SK-N-MC (cell line): Measurements from ENCODE around the gene PIGO.
A peak's percentile ranks its signal among the peaks of the same experiment; 100 is the strongest.

Experiments
- EZH2 ChIP-seq: fragments of 200-600 bp; sonication (generic); IDR thresholded peaks from one replicate; pipeline ENCODE4 v1.6.1; 2017; ENCODE audit warnings: antibody characterized with exemption
- POLR2AphosphoS5 ChIP-seq: IDR thresholded peaks from 2 replicates; pipeline ENCODE4 v1.6.1; 2012; ENCODE audit warnings: mild to moderate bottlenecking, low read depth, low read length, borderline replicate concordance

DNA sequence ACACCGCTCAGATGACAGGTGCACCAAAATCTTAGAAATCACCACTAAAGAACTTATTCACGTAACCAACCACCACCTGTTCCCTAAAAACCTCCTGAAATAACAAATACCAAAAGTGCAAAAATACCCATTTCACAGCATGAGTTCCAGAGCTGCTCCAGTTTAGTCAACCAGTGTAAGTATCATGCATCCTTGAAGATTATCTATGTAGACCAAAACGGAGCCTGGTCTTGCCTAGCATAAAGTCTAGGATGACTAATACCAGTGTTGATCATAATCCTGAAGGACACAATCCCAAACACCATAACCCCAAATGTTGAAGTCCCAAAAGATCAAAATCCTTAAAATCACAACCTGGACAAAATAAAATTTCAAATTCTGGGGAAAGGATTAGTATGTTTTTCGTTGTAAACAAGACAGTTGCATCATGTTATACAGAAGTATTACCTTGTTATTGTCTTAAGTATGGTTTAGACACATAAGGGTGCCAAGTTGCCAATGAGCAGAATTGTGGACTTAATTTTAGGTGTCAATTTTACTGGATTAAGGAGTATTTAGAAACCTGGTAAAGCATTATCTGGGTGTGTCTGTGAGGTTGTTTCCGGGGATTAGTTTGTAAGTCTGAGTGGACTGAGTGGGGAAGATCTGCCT is 42.1 kb downstream of the PIGO start:
- no peak for TF ChIP-seq EZH2
- peak; percentile 16 for TF ChIP-seq POLR2AphosphoS5
